Mononuclear cell (primary cell): ENCODE results near the gene SASH1. TPM values are rescaled to one million over a fixed set of nuclear protein-coding genes. Genes with fewer than 3 reads are reported as not detected.

Experiments used
- H3K27me3 ChIP-seq: 2 replicates; pipeline ENCODE4 v1.6.0; 2011; ENCODE audit warnings: low read length, control low read depth; ENCODE audit not compliant: insufficient read depth
- H3K4me1 ChIP-seq: 2 replicates; pipeline ENCODE4 v1.5.1; 2011; ENCODE audit warnings: mild to moderate bottlenecking, low read length, control low read depth; ENCODE audit not compliant: insufficient read depth
- H3K4me3 ChIP-seq: 2 replicates; pipeline ENCODE4 v1.5.1; 2011; ENCODE audit warnings: mild to moderate bottlenecking, low read length, moderate library complexity
- H3K9me3 ChIP-seq: 2 replicates; pipeline ENCODE4 v1.5.1; 2011; ENCODE audit warnings: low read depth, mild to moderate bottlenecking, control low read depth, low read length
- total RNA-seq: library from RNA; depleted of rRNA; stranded (reverse); fragments of >200 nt; gene quantifications from one replicate; pipeline ENCODE4 v1.2.3, GENCODE V29; 2012

The SASH1 gene
- total RNA-seq, 1 donor = 1.7 TPM

- Histone ChIP-seq H3K4me3 (no peak overlapping the region), H3K4me1 (no peaks in the 10 kb centered on the region), H3K27me3 (no peaks in the 10 kb centered on the region), H3K9me3 (no peaks in the 10 kb centered on the region)
Observed at GRCh38 chr6:148440016-148440415, 97.4 kb downstream of the SASH1 start.

GRCh38 chr6:148440877-148441453 lies 98.3 kb downstream of the SASH1 start:
- no peaks in the 10 kb centered on the region for H3K4me1 ChIP-seq
- H3K9me3 ChIP-seq = no peaks in the 10 kb centered on the region
- no peaks in the 10 kb centered on the region for H3K27me3 ChIP-seq
- no peak overlapping the region for H3K4me3 ChIP-seq

- Histone ChIP-seq H3K27me3 (no peaks in the 10 kb centered on the region), H3K4me1 (no peaks in the 10 kb centered on the region), H3K4me3 (no peak overlapping the region), H3K9me3 (no peaks in the 10 kb centered on the region)
Observed at GRCh38 chr6:148441454-148441911, 98.8 kb downstream of the SASH1 start.

GRCh38 chr6:148443798-148444560 lies 101.3 kb downstream of the SASH1 start:
- no peaks in the 10 kb centered on the region for H3K9me3 ChIP-seq
- no peaks in the 10 kb centered on the region for H3K27me3 ChIP-seq
- H3K4me3 ChIP-seq = no peak overlapping the region
- peaks cover 4% of the 10 kb centered on the region for H3K4me1 ChIP-seq

GRCh38 chr6:148445116-148445515 lies 102.5 kb downstream of the SASH1 start:
- H3K4me3 ChIP-seq = no peak overlapping the region
- no peaks in the 10 kb centered on the region for H3K9me3 ChIP-seq
- peaks cover 4% of the 10 kb centered on the region for H3K4me1 ChIP-seq
- H3K27me3 ChIP-seq = no peaks in the 10 kb centered on the region

- H3K27me3 ChIP-seq = no peaks in the 10 kb centered on the region
- H3K4me3 ChIP-seq = no peak overlapping the region
- H3K4me1 ChIP-seq = peaks cover 4% of the 10 kb centered on the region
- no peaks in the 10 kb centered on the region for H3K9me3 ChIP-seq
Observed at GRCh38 chr6:148445620-148446019, 103.0 kb downstream of the SASH1 start.

- H3K4me1 ChIP-seq = peaks cover 4% of the 10 kb centered on the region
- no peak overlapping the region for H3K4me3 ChIP-seq
Observed at GRCh38 chr6:148446681-148447080, 104.0 kb downstream of the SASH1 start.

GRCh38 chr6:148447521-148448230 lies 105.0 kb downstream of the SASH1 start:
- Histone ChIP-seq H3K4me1 (peaks cover 4% of the 10 kb centered on the region), H3K9me3 (no peaks in the 10 kb centered on the region), H3K27me3 (no peaks in the 10 kb centered on the region), H3K4me3 (no peak overlapping the region)

More at GRCh38 chr6:148446681-148447080, 104.0 kb downstream of the SASH1 start:
- Histone ChIP-seq H3K9me3 (no peaks in the 10 kb centered on the region), H3K27me3 (no peaks in the 10 kb centered on the region)

GRCh38 chr6:148448369-148449012 lies 105.9 kb downstream of the SASH1 start:
- Histone ChIP-seq H3K4me3 (no peak overlapping the region), H3K4me1 (peaks cover 4% of the 10 kb centered on the region), H3K27me3 (no peaks in the 10 kb centered on the region), H3K9me3 (no peaks in the 10 kb centered on the region)

GRCh38 chr6:148450866-148451265 lies 108.2 kb downstream of the SASH1 start:
- no peaks in the 10 kb centered on the region for H3K27me3 ChIP-seq
- peaks cover 4% of the 10 kb centered on the region for H3K4me1 ChIP-seq
- H3K9me3 ChIP-seq = no peaks in the 10 kb centered on the region
- no peak overlapping the region for H3K4me3 ChIP-seq

- Histone ChIP-seq H3K4me1 (peaks cover 4% of the 10 kb centered on the region), H3K9me3 (no peaks in the 10 kb centered on the region), H3K4me3 (no peak overlapping the region), H3K27me3 (no peaks in the 10 kb centered on the region)
Observed at GRCh38 chr6:148451690-148452089, 109.1 kb downstream of the SASH1 start.

- H3K9me3 ChIP-seq = no peaks in the 10 kb centered on the region
- peaks cover 4% of the 10 kb centered on the region for H3K4me1 ChIP-seq
- H3K4me3 ChIP-seq = no peak overlapping the region
- H3K27me3 ChIP-seq = no peaks in the 10 kb centered on the region
Observed at GRCh38 chr6:148452876-148453275, 110.2 kb downstream of the SASH1 start.

GRCh38 chr6:148453906-148454305 lies 111.3 kb downstream of the SASH1 start:
- Histone ChIP-seq H3K4me1 (no peaks in the 10 kb centered on the region), H3K27me3 (no peaks in the 10 kb centered on the region), H3K4me3 (no peak overlapping the region), H3K9me3 (no peaks in the 10 kb centered on the region)

GRCh38 chr6:148455225-148455624 lies 112.6 kb downstream of the SASH1 start:
- no peaks in the 10 kb centered on the region for H3K9me3 ChIP-seq
- no peak overlapping the region for H3K4me3 ChIP-seq
- H3K4me1 ChIP-seq = no peaks in the 10 kb centered on the region
- H3K27me3 ChIP-seq = no peaks in the 10 kb centered on the region
